CD14-positive monocyte (primary cell): ENCODE measurements around the gene HOXD12. TPM values are rescaled to one million over a fixed set of nuclear protein-coding genes. Genes with fewer than 3 reads are reported as not detected.
A peak's percentile ranks its signal among the peaks of the same experiment; 100 is the strongest.

Experiments
- DNase-seq, 3 donors: peaks; one replicate each; pipeline ENCODE4 v3.0.0-alpha.2; 2011 to 2022
- H2AFZ ChIP-seq: 2 replicates; pipeline ENCODE4 v1.6.0; 2012; ENCODE audit warnings: mild to moderate bottlenecking, low read depth, low read length, inconsistent platforms; ENCODE audit not compliant: insufficient read depth, poor library complexity, severe bottlenecking
- H3K27ac ChIP-seq, 2 donors: 1 replicate in 1 of 2; 2 replicates in 1 of 2; pipeline ENCODE4 v1.5.1; 2012 to 2013; ENCODE audit warnings: low read length in 2 of 2, control low read depth in 1 of 2, inconsistent platforms in 1 of 2, low read depth in 1 of 2, mild to moderate bottlenecking in 1 of 2
- H3K27me3 ChIP-seq, 2 donors: one replicate each; pipeline versions ENCODE4 v1.6.0 to v1.6.1; 2011 to 2013; ENCODE audit warnings: low read length in 2 of 2; ENCODE audit not compliant: control insufficient read depth in 2 of 2, insufficient read depth in 2 of 2
- H3K36me3 ChIP-seq, 2 donors: replicated peaks in 1 of 2; 1 replicate in 1 of 2; 2 replicates in 1 of 2; pipeline versions ENCODE4 v1.5.1 to v1.6.1; 2012 to 2013; ENCODE audit warnings: low read length in 2 of 2, control low read depth in 1 of 2, inconsistent platforms in 1 of 2, mild to moderate bottlenecking in 1 of 2; ENCODE audit not compliant: insufficient read depth in 2 of 2, control insufficient read depth in 1 of 2
- H3K4me1 ChIP-seq, 2 donors: 1 replicate in 1 of 2; 2 replicates in 1 of 2; pipeline versions ENCODE4 v1.5.1 to v1.6.1; 2012 to 2013; ENCODE audit warnings: low read length in 2 of 2, control low read depth in 1 of 2, inconsistent platforms in 1 of 2, mild to moderate bottlenecking in 1 of 2, moderate library complexity in 1 of 2; ENCODE audit not compliant: insufficient read depth in 2 of 2, control insufficient read depth in 1 of 2
- H3K4me2 ChIP-seq: replicated peaks from 2 replicates; pipeline ENCODE3; 2012; ENCODE audit warnings: low read length, moderate library complexity, mild to moderate bottlenecking; ENCODE audit not compliant: poor library complexity, severe bottlenecking; ENCODE audit errors: extremely low read depth
- H3K4me3 ChIP-seq, 3 experiments: fragments of 200-600 bp in 1 of 3; sonication (generic) in 1 of 3; replicated peaks in 1 of 3; 1 replicate in 2 of 3; 2 replicates in 1 of 3; pipeline ENCODE4 v1.5.1; 2011 to 2013; ENCODE audit warnings: low read length in 3 of 3, mild to moderate bottlenecking in 3 of 3, control low read depth in 2 of 3, low read depth in 2 of 3, inconsistent platforms in 1 of 3, moderate library complexity in 1 of 3
- H3K79me2 ChIP-seq: 2 replicates; pipeline ENCODE4 v1.6.0; 2012; ENCODE audit warnings: mild to moderate bottlenecking, control low read depth, inconsistent platforms, low read length, moderate library complexity; ENCODE audit not compliant: insufficient read depth
- H3K9ac ChIP-seq: 2 replicates; pipeline ENCODE4 v1.6.0; 2017; ENCODE audit warnings: low read length, mild to moderate bottlenecking; ENCODE audit not compliant: insufficient read depth, poor library complexity, severe bottlenecking
- H3K9me3 ChIP-seq, 2 donors: replicated peaks in 1 of 2; 1 replicate in 1 of 2; 2 replicates in 1 of 2; pipeline versions ENCODE4 v1.5.1 to v1.6.1; 2012 to 2013; ENCODE audit warnings: low read length in 2 of 2, control low read depth in 1 of 2; ENCODE audit not compliant: control insufficient read depth in 1 of 2, insufficient read depth in 1 of 2
- H4K20me1 ChIP-seq: 2 replicates; pipeline ENCODE4 v1.6.0; 2012; ENCODE audit warnings: mild to moderate bottlenecking, low read length, control low read depth, moderate library complexity; ENCODE audit not compliant: insufficient read depth
- H3K27ac Mint-ChIP-seq, 7 donors: one replicate each; pipeline ENCODE4 v1.8.0; 2020; ENCODE audit warnings: mild to moderate bottlenecking in 7 of 7, mixed read lengths in 7 of 7, moderate library complexity in 6 of 7, inconsistent platforms in 2 of 7
- H3K27me3 Mint-ChIP-seq, 3 donors: one replicate each; pipeline ENCODE4 v1.8.0; 2021 to 2022; ENCODE audit warnings: low read depth in 3 of 3, mild to moderate bottlenecking in 3 of 3, mixed read lengths in 3 of 3, moderate library complexity in 3 of 3, inconsistent platforms in 1 of 3
- H3K36me3 Mint-ChIP-seq, 2 donors: one replicate each; pipeline ENCODE4 v1.8.0; 2020; ENCODE audit warnings: mixed read lengths in 2 of 2, inconsistent platforms in 1 of 2, mild to moderate bottlenecking in 1 of 2
- H3K4me1 Mint-ChIP-seq: one replicate; pipeline ENCODE4 v1.8.0; 2020; ENCODE audit warnings: mild to moderate bottlenecking, mixed read lengths
- H3K4me3 Mint-ChIP-seq, 2 donors: one replicate each; pipeline ENCODE4 v1.8.0; 2020; ENCODE audit warnings: mild to moderate bottlenecking in 2 of 2, mixed read lengths in 2 of 2, moderate library complexity in 1 of 2
- H3K9me3 Mint-ChIP-seq, 7 donors: one replicate each; pipeline ENCODE4 v1.8.0; 2020 to 2022; ENCODE audit warnings: mixed read lengths in 7 of 7, mild to moderate bottlenecking in 6 of 7, moderate library complexity in 6 of 7, inconsistent platforms in 2 of 7
- CTCF ChIP-seq: fragments of 200-600 bp; IDR thresholded peaks from one replicate; pipeline ENCODE4 v1.8.0; 2022; ENCODE audit warnings: antibody characterized with exemption, mild to moderate bottlenecking
- WGBS: methylation state at CpG from one replicate; pipeline ENCODE4 v1.1.5; 2013; ENCODE audit warnings: missing lambda C conversion rate; ENCODE audit not compliant: insufficient coverage; 5-methylcytosine and 5-hydroxymethylcytosine counted together
- intact Hi-C, 2 donors: fragments of 100-400 bp; cut with micrococcal nuclease; formaldehyde crosslinking; loops; one replicate each; pipeline versions ENCODE4 v1.15.0 to v1.15.1; 2023
- polyA plus RNA-seq, 3 donors: library from polyadenylated mRNA; depleted of rRNA in 1 of 3; unstranded in 2 of 3; stranded (reverse) in 1 of 3; fragments of 300-500 nt in 2 of 3; fragments of >200 nt in 1 of 3; fragmentation: Illumina TruSeq in 2 of 3; gene quantifications; 1 replicate in 2 of 3; 2 replicates in 1 of 3; pipeline ENCODE4 v1.2.3, GENCODE V29; 2012 to 2021

The HOXD12 gene
- polyA plus RNA-seq, 3 donors, result not detected

GRCh38 chr2:176130147-176130956 lies 30.8 kb downstream of the HOXD12 start:
- peak overlapping the region; percentile 63 to 84 for H3K4me3 Mint-ChIP-seq
- H3K9me3 Mint-ChIP-seq, result peaks cover 0 to 34% (median 19%) of the 10 kb centered on the region in 7 donors
- H3K36me3 Mint-ChIP-seq, result peaks cover 0 to 17% of the 10 kb centered on the region in 2 donors
- no peaks in the 10 kb centered on the region for H4K20me1 ChIP-seq
- intact Hi-C loops, result loop anchor here in 1 of 2 donors (5.0 kb wide), 1 partner anchor 1793 kb away; no protein-coding TSS in a partner anchor
- no peaks in the 10 kb centered on the region for H3K79me2 ChIP-seq
- no peak overlapping the region for H3K9ac ChIP-seq
- H3K4me1 Mint-ChIP-seq, result peaks cover 30% of the 10 kb centered on the region
- H3K4me3 ChIP-seq, result peak overlapping the region in 1 of 3 experiments; percentile 56
- H3K4me2 ChIP-seq, result peak overlapping the region; percentile 68
- peaks cover 0 to 52% of the 10 kb centered on the region in 2 donors for H3K9me3 ChIP-seq
- H3K27ac Mint-ChIP-seq, result no peak overlapping the region
- TF ChIP-seq CTCF, result no peak
- peak overlapping the region; percentile 18 for H2AFZ ChIP-seq
- H3K27me3 ChIP-seq, result peaks cover 92 to 94% of the 10 kb centered on the region in 2 donors
- peaks cover 93 to 98% (median 93%) of the 10 kb centered on the region in 3 donors for H3K27me3 Mint-ChIP-seq
- H3K4me1 ChIP-seq, result peaks cover 10 to 28% of the 10 kb centered on the region in 2 donors
- 2% methylated on average over 87 of the region's 100 CpGs for WGBS
- DNase-seq, result peak in 1 of 3 donors; percentile 17
- H3K36me3 ChIP-seq, result no peaks in the 10 kb centered on the region
- no peak overlapping the region for H3K27ac ChIP-seq

GRCh38 chr2:176130957-176131847 lies 31.6 kb downstream of the HOXD12 start:
- H3K9ac ChIP-seq, result no peak overlapping the region
- no peak for DNase-seq
- Mint-ChIP-seq H3K4me3 (peak overlapping the region; percentile 63 to 84), H3K27ac (no peak overlapping the region), H3K27me3 (peaks cover 93 to 98% (median 93%) of the 10 kb centered on the region in 3 donors), H3K4me1 (peaks cover 38% of the 10 kb centered on the region), H3K36me3 (peaks cover 0 to 25% of the 10 kb centered on the region in 2 donors), H3K9me3 (peaks cover 0 to 43% (median 22%) of the 10 kb centered on the region in 7 donors)
- H4K20me1 ChIP-seq, result no peaks in the 10 kb centered on the region
- no peaks in the 10 kb centered on the region for H3K79me2 ChIP-seq
- H2AFZ ChIP-seq, result no peak overlapping the region
- no peaks in the 10 kb centered on the region for H3K36me3 ChIP-seq
- no peak overlapping the region for H3K27ac ChIP-seq
- intact Hi-C loops, result loop anchor here in 1 of 2 donors (5.0 kb wide), 1 partner anchor 1794 kb away; no protein-coding TSS in a partner anchor
- WGBS, result no CpG with 5 or more reads among the region's 15 CpGs
- H3K4me2 ChIP-seq, result no peak overlapping the region
- peaks cover under 1 to 56% of the 10 kb centered on the region in 2 donors for H3K9me3 ChIP-seq
- peaks cover 92 to 94% of the 10 kb centered on the region in 2 donors for H3K27me3 ChIP-seq
- no peak for TF ChIP-seq CTCF
- H3K4me1 ChIP-seq, result peaks cover 15 to 32% of the 10 kb centered on the region in 2 donors
- H3K4me3 ChIP-seq, result peak overlapping the region in 1 of 3 experiments; percentile 56
